SU-DHL-6 (cell line): Measurements from ENCODE around the gene RPTOR.

Source experiments
- CTCF ChIP-seq: fragments of 200-600 bp; sonication (generic); IDR thresholded peaks from one replicate; pipeline ENCODE4 v1.5.1; 2017; ENCODE audit warnings: antibody characterized with exemption, mild to moderate bottlenecking, low read length, moderate library complexity; ENCODE audit not compliant: insufficient read depth, poor library complexity, severe bottlenecking
- EZH2phosphoT487 ChIP-seq: fragments of 200-600 bp; sonication (generic), shearing (Covaris generic); conservative IDR thresholded peaks from 2 replicates; pipeline ENCODE4 v1.6.1; 2018; ENCODE audit warnings: mild to moderate bottlenecking, antibody characterized with exemption, low read length, moderate library complexity, mixed read lengths

DNA sequence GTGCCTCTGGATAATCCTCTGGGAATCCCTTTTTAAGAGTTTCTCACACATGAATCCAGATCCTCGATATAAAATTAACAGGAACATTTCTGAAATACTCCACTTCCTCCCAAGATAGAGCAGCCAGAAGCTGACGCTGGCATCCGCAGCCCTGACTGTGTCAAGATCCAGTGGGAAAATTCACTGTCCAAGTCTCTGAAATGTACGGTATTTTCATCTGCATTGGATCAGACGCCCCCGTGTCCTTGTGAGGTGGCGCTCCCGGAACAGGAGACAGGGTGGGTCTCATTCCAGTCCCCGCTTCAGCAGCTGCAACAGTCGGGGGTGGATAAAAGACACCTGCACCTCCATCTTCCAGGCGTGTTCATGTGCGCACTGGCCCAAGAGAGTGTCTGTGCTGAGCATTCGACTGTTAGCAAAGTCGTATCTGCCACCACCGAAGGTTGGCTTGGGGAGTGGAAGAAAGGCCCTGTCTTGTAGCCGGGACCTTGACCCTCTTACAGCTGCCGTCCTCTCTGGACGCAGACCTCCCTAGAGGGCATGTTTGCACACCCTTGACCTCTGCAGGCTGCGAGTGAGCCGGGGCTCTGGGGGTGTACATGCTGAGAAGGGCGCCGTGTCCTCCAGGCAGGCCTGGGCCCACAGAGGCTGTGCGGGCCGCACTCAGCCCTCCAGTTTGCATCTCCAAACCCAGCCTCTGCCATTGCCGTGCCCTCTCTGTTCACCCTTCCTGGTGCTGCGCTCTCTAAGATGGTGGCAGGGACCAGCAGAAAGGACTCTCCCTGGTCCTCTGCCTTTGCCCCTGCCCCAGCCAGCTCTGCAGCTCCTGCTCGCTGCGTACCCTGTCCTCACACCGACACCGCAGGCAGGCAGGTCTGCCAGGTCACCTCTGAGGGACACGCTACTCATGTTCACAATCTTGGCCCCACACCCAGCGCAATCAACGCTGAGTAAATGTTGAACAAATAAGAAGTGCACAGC lies 375.0 kb downstream of the RPTOR start:
- TF ChIP-seq CTCF: no peak
- no peak for TF ChIP-seq EZH2phosphoT487
